ENCODE results near the gene LDB3. TPM values are rescaled to one million over a fixed set of nuclear protein-coding genes. Genes with fewer than 3 reads are reported as not detected.

The LDB3 gene
- total and polyA plus RNA-seq, 2 of the 4 experiments (the other 2 are of a cell fraction), result 0.36 to 2.6 TPM

GRCh38 chr10:86655596-86655995 lies 12.7 kb upstream of the LDB3 start:
- Histone ChIP-seq H2BK20ac (ENCODE audit: low read depth, low read length) (no peak overlapping the region), H4K5ac (ENCODE audit: low read depth, low read length) (no peak overlapping the region), H4K8ac (ENCODE audit: low read depth in 2 of 2, low read length in 2 of 2) (no peak overlapping the region), H3K4ac (ENCODE audit: low read depth, low read length) (no peak overlapping the region), H2BK5ac (ENCODE audit: low read depth, low read length, poor library complexity, severe bottlenecking) (no peak overlapping the region), H3K14ac (replicated peaks; ENCODE audit: low read depth, low read length) (no peak overlapping the region), H3K9ac (ENCODE audit: low read depth, low read length) (no peak overlapping the region), H2AK5ac (ENCODE audit: low read depth, low read length) (no peak overlapping the region), H3K56ac (ENCODE audit: extremely low read depth, insufficient read depth, low read length) (no peak overlapping the region), H3K36me3 (ENCODE audit: control insufficient read depth, insufficient read depth, low read length) (no peaks in the 10 kb centered on the region), H3K4me2 (ENCODE audit: low read depth, low read length) (no peak overlapping the region), H3K9me3 (ENCODE audit: control insufficient read depth, insufficient read depth, low read length) (no peaks in the 10 kb centered on the region), H3K18ac (ENCODE audit: low read depth, low read length) (no peak overlapping the region), H3K4me3 (ENCODE audit: insufficient read depth, low read depth, low read length) (no peak overlapping the region), H4K91ac (ENCODE audit: insufficient read depth, low read depth, low read length) (no peak overlapping the region), H2AK9ac (replicated peaks; ENCODE audit: low read depth, low read length, poor library complexity) (no peak overlapping the region), H2BK15ac (ENCODE audit: low read depth, low read length) (no peak overlapping the region), H3K79me1 (ENCODE audit: low read depth in 1 of 2, low read length in 2 of 2) (no peaks in the 10 kb centered on the region), H3K4me1 (ENCODE audit: control insufficient read depth, insufficient read depth, low read length) (peaks cover 2% of the 10 kb centered on the region; the same call in 1 of the 2 replicates), H3K27me3 (ENCODE audit: control insufficient read depth, insufficient read depth, low read length) (no peaks in the 10 kb centered on the region; the same call in 1 of the 2 replicates), H3K23ac (ENCODE audit: low read depth, low read length) (no peak overlapping the region), H3K27ac (ENCODE audit: insufficient read depth, low read length) (no peak overlapping the region), H2AFZ (replicated peaks; ENCODE audit: low read length, poor library complexity) (no peak overlapping the region), H2BK120ac (ENCODE audit: low read depth, low read length) (no peak overlapping the region), H3K9me1 (ENCODE audit: insufficient read depth, low read length) (peaks cover 13% of the 10 kb centered on the region), H4K20me1 (ENCODE audit: insufficient read depth, low read length) (no peaks in the 10 kb centered on the region)
- POLR2A ChIA-PET (ENCODE audit: unreplicated experiment), result no interaction called here
- dilution Hi-C loops (cut with HindIII; ENCODE audit: low sequenced_read_pairs, unreplicated experiment) (no loop called here), intact Hi-C loops (cut with micrococcal nuclease) (no loop called here), in situ Hi-C loops (cut with MboI; ENCODE audit: low sequenced_read_pairs) (no loop called here)
- WGBS, 2 experiments (ENCODE audit: extremely low coverage in 2 of 2, insufficient read length in 1 of 2), result 80% methylated on average over 2 of the region's 3 CpGs; no CpG with 5 or more reads in 1 of the 2 experiments
- no TSS peak for BruUV-seq (replicated peaks)
- CTCF ChIA-PET, result interaction anchor here (0.6 kb wide), 1 partner anchor 23 kb away, joined by 3 read pairs; no protein-coding TSS in a partner anchor
- TF ChIP-seq CTCF (conservative IDR thresholded peaks at IDR 0.05; ENCODE audit: low read depth, low read length), result no peak
- TF ChIP-seq RAD21 (IDR thresholded peaks at IDR 0.05; ENCODE audit: low read length), result no peak
- TF ChIP-seq CEBPB (IDR thresholded peaks at IDR 0.05; ENCODE audit: low read depth, low read length), result no peak
- TF ChIP-seq BHLHE40 (IDR thresholded peaks at IDR 0.05; ENCODE audit: low read depth, low read length), result no peak
- no peak for TF ChIP-seq MAZ (IDR thresholded peaks at IDR 0.05; ENCODE audit: borderline replicate concordance, low read depth, low read length)
- TF ChIP-seq SMC3 (IDR thresholded peaks at IDR 0.05; ENCODE audit: low read depth, low read length), result no peak
- no peak for TF ChIP-seq RFX5 (IDR thresholded peaks at IDR 0.05; ENCODE audit: low read depth, low read length)
- TF ChIP-seq CHD1 (IDR thresholded peaks at IDR 0.05; ENCODE audit: low read depth, low read length), result no peak
- TF ChIP-seq ELK1 (IDR thresholded peaks at IDR 0.05; ENCODE audit: borderline replicate concordance, low read depth, low read length), result no peak
- TF ChIP-seq, protein P1, sequence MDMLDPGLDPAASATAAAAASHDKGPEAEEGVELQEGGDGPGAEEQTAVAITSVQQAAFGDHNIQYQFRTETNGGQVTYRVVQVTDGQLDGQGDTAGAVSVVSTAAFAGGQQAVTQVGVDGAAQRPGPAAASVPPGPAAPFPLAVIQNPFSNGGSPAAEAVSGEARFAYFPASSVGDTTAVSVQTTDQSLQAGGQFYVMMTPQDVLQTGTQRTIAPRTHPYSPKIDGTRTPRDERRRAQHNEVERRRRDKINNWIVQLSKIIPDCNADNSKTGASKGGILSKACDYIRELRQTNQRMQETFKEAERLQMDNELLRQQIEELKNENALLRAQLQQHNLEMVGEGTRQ (IDR thresholded peaks at IDR 0.05; ENCODE audit: low read depth, low read length), result no peak
- DNase-seq (no peak), ATAC-seq (ENCODE audit: low read depth) (no peak)

Data from IMR-90 (cell line).